CD4-positive, alpha-beta T cell treated with Interleukin-4 for 1 hour (primary cell): Measurements from ENCODE around the gene DLGAP1.

Source experiments
- DNase-seq, 2 donors: peaks; one replicate each; pipeline ENCODE4 v3.0.0-alpha.2; 2020 to 2022

DLGAP1 gene

DNA sequence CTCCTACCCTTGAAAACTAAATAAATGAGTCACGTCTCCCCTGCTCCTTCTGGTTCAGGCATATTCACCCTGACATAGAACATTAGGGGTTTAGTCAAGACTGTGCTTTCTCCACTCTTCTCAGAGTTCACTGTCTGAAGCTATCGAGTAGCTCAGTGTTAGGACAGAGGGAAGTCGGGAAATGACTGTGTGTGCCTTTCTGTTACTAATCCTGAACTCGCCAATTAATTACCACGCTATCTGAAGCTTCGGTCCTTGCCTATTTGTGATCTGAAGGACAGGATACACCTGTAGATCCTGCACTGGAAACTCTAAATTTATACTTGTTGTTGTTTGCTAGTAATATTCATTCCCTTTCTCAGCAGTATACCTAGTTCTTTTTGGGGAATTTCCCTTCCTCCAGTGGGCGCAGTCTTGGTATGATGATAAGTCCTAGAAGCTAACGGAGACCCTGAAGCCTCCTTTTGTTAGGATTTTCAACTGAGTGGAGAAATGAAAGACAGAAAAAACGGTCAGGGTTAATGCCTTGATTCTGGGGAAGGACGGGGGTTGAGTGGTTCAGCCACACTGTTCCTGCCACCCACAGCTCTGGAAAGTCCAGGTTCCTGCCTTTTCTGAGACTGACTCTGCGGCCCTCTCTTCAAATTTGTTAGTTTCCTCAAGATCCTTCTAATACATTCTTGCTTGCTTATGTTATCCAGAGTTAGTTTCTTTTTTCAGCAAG lies 218.0 kb downstream of the DLGAP1 start:
- no peak for DNase-seq

DNA sequence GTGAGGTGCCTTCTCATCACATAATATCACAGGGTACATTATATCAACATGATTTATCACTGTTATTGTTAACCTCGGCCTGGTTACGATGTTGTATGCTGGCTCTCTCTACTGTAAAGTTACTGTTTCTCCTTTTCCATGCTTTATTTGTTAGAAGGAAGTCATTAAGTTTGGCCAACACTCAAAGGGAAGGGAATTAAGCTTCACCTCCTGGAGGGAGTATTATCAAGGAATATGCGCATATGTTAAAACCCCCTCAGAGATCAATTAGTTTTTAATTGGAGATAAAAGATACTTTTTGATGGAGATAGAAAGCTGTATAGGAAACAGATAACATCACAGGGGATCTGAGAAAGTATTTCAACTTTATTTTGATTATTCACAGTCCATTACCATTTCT lies 221.6 kb downstream of the DLGAP1 start:
- no peak for DNase-seq

DNA sequence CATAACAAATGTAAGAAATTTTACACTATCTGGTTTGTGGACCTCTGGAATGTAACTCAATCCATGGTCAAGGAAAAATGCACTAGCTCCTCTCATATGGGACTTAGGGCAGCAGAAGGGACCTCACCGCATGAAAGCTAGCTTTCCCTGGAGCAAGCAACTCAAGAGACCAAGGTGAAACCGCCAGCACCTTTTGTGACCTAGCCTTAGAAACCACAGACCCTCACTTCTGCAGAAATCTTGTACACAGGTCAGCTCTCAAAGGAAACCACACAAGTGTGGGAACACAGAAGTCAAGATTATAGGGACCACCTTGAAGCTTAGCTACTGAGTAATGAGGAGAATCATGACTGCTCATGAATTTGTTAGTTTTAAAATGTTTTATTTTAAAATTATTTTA lies 222.5 kb downstream of the DLGAP1 start:
- no peak for DNase-seq

DNA sequence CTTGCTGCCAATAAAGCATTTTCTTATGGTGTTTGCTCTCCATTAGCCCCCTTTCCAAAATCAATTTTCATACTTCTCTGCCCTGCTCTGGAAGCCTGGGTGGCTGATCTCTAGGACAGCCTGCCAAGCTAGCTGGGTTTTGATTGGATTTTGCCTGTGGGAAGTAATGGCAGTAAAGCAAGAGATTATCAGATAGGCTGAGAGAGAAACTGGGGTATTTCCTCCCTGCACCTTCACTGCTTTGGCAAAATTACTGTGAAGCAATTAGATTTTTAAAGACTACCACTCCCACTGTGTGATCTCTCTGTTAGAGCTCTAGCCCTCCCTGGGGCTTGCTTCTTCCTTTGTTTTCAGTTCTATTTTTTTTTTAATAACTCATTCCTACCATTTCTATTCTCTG lies 223.8 kb downstream of the DLGAP1 start:
- DNase-seq, result no peak

DNA sequence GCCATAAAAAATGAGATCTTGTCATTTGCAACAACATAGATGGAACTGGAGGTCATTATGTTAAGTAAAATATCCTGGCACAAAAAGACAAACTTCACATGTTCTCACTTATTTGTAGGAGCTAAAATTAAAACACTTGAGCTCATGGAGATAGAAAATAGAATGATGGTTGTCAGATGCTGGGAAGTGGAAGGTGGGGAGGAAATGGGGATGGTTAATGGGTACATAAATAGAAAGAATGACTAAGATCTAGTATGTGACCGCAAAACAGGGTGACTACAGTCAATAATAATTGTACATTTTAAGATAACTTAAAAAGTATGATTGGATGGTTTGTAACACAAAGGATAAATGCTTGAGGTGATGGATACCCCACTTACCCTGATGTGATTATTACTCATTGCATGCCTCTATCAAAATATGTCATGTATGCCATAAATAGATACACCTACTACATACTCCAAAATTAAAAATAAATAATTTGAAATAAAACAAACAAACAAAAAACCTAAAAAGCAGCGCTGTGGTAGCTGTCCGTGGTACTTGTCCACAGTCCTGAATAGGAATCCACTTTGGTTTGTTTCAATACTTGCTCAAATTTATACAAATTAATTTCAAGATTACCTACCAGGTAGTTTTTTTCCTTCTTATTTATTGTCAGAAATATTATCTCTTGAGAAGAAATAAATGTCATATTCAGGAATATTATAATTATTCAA lies 224.5 kb downstream of the DLGAP1 start:
- DNase-seq, result no peak

DNA sequence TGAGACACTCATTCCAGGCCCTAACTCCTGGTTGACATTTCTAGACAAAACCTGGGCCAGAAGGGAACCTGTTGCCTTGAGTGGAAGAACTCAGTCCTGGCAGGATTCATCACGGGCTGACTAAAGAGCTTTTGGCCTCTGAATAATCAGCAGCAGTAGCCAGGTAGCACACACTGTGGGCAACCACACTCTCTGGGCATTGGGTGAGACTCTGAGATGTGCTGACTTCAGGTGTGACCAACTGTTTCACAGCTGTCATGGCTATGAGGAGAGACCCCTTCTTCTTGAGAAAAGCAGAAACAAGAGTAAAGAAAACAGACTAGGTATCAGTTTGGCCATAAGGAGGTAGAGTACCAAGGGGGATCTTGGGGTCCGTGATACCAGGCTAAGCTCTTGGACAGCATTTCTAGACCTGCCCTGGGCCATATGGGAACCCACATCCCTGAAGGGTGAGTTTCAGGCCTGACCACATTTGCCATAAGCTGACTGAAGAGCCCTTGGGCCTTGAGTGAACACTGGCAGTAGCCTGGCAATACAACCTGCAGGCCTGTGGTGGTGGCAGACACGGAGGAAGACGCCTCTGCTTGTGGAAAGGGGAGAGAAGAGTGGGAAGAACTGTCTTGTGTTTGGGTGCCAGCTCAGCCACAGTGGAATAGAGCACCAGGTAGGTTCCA lies 230.9 kb downstream of the DLGAP1 start:
- DNase-seq, result no peak

DNA sequence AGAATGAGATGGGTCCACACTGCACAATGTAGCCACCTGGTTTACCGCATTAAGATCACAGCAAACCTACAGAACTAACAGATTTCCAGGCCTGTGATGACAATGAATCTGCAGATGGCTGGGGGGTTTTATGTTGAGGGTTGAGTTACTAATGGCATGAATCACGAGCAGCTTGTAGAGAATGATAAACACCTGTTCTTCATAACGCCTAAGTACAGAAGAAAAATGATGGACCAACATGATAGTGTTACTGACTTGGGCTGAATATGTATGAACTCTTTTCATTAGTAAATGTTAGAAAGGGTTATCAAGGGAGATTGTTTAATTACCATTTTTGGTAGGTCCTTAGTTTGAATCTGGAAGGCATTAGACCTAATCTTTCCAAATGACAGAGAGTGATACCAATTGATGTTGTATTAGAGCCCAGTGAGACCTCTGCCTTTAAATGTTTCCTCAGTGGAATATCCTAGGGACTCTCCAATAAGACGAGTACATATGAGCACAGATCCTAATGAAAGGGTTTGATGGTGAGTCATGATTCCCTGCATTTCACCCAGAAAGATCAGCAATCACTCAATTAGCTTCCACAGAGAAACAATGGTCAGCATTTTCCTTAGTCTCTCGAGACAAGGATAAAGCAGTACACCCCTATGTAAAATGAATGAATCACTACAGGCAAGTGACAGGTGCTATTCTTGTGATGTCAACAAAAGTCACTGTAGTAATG lies 243.8 kb downstream of the DLGAP1 start:
- DNase-seq, result no peak

DNA sequence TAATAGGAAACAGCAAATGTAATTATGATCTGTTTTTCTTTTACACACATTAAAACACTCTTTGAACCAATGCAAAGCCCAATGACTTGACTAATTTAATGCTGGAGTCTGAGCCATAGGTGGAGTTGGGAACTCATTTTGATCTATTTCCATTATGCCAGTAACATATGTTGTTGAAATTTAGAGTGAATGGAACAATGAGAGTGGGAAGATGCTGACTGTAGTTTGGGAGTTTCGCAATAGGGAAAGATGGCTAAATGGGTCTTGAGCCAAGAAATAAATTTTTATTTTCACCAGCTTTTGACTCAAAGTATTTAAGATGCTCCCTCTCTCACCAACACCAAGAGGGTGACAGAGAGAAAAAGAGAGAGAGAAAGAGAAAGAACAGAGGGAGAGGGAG lies 246.7 kb downstream of the DLGAP1 start:
- DNase-seq, result no peak

DNA sequence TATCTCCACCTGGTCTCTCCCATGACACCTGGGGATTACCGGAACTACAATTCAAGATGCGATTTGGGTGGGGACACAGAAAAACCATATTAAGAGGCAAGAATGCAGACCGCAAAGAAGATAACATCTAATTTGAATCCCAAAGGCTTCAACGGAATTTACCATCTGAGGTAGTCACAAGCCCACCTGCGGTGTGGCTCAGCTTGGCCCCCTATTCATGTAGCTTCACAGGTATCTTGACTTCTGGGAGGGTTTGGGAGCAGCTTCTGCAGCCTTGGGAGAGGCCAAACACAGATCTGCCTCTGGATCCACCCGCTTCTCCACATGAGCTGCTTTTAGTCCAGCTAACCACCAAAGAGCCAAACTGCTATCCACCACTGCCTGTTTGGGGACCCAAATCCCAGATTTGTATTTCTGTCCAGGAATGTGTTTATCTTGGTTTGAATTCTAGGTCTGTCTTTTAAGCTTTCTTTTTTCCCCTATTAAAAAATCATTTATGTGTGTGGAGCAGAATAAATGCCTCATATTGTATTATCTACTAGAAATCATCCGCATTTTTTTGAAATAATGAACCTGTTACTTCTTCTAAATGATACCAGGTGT lies 247.6 kb downstream of the DLGAP1 start:
- no peak for DNase-seq

DNA sequence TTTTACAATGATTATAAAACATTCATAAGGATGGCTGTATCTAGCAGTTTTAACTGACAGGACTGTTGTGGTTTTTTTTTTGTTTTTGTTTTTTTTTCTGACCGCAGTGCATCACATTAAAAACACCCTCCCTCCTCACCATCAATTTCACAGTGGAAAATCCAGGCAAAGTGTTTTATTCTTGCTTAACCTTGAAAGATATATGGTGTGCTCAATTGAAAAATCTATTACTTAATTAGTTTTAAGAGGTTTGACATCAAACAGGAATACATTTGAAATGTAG lies 250.7 kb downstream of the DLGAP1 start:
- DNase-seq, result no peak

DNA sequence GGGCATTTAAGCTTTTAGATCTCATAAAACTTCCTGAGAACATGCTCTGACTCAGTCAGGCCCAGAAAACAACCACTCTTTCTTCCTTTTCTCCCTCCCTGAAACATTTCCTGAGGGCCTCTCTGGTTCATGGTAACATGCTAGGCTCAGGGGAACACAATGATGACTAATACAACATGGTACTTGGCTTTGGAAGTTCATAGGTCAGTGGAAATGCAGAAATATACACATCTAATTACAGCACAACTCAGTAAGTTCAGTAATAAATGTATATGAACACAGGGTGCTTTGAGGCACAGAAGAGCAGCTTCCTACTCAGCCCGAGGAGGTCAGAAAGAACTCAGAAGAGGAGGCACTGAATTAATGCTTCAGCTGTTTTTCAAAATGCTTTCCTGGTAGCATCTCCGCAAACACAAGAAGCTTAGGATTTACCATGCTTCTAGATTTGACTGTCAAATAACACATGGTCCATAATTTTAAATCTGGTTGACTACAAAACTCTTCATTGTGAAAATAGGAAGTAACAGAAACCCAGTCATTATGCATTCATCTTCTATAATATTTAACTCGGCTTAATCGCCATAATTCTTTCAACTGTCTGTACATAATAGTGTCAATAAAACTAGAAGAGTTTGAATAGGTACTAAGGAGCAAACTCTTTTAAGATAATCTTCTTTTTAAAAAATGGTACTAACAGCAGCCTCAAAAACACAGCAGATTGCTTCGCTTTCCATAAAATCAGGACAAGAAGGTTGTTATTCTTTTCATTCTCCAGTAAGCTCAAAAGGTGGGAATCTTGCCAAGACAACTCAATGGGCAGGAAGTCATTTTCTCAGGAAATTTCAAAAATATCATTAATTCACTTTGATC lies 251.3 kb downstream of the DLGAP1 start:
- DNase-seq, result no peak

DNA sequence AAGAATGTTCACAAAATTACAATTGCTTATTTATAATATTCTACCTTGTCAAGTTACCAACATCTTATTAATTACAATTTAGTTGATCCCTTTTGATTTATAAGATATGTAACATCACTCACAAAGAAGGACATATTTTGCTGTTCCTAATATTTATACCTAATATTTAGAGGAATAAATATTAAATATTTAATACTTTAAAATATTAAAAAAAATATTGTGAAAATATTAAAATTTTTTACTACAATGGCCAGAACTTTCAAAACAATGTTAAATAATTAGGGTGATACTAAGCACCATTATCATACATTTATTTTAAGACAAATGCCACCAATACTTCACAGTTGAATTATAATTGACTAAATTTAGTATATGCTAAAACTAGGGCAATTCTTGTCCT lies 254.7 kb downstream of the DLGAP1 start:
- DNase-seq, result no peak

DNA sequence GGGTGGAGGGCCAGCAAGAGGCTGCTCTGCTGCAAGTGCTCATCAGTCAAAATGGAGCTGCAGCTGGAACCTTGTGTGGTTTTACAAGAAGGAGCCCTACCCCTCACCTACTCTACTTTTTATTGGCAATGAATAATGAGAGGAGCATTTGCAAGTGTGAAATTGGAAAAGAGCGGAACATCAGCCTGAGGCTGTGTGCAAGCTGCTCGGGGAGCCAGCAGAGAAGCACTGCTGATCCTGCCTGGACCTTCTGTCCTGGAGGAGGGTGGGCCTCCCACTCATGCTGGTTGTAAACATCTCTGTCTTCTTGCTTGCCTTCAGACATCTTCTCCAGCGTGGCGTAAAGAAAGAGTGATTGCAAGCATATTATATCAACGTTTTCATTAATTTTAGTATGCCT lies 256.2 kb downstream of the DLGAP1 start:
- DNase-seq, result no peak

DNA sequence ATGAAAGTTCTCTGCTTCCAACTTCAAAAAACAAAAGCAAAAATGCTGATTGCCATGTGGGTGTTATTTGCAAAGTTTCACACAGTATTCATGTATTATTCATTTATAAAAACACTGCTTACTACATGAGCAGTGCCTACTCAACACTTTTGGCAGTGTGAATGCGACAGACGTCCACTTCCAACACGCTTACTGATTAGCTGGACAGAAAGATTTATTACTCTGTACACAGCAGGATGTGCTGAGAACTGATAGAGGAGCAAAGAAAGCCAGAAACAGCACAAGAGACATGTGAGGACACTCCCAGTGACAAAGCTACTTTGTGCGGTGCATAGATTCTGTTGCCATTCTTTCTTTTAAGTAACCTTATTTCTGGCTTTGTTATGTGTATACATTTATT lies 258.8 kb downstream of the DLGAP1 start:
- no peak for DNase-seq

DNA sequence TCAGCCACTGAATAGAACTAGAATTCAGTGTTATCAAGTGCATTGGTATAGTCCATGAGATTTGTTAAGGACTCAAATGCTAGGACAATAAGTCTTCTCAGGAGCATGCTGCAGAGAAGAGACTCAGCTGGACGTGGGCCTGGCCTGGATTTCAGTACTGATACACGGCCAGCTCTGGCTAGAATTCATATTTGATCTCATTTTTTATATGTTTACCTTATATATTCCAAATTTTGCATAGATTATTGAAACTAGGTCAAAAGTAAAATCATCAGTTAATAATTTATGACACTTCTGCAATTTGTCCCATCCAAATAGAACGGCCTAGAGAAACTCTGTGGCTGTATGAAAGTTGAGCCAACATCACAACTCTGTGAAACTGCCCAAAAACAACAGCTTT lies 262.0 kb downstream of the DLGAP1 start:
- DNase-seq, result no peak

DNA sequence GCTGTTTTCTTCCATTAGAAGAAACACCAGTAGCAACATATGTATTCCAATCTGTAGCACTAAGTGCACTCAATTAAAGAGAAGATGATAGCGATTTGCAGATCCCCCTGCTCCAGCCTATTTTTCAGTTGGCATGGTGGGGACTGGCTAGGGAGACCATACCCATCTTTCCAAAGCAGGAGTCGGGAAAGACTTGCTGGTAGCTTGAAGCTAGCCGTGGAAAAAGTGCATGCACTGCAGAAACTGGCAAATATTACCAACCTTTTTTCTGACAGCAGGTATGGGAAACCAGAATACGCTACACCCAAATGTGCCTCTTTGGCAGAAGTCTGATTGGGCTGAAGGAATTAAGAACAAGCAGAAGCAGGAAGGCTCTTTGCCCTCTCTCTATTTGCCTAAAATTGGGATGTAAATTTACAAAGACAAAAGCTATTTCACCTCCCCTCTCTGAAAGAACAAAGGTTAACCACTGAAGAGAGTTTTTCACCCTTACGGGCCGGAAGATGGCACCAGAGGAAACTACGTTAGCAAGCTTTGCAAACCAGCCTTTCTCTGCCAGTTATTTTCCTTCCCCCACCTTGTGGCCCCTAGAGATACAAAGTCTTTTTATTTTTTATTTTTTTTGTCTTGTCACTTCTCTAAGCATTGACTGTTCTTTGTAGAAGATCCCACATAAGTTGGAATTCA lies 273.1 kb downstream of the DLGAP1 start:
- DNase-seq, result no peak

DNA sequence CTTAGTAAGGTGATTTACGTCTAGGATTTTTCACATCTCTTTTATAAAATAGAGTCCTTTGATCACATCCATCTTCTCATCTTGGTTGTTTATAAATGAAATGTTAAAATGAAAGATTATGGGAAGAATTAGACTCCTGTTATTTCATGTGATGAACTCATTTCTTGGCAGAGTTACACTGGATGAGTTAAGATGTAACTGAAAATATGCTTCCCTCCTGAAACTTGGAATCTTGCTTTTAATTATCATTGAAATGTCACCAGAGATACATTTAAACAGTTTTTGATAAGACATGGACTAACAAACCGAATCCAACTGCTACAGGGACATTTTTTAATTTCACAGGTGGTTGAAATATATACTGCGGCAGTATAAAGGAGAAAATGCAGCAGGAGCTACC lies 274.0 kb downstream of the DLGAP1 start:
- no peak for DNase-seq

DNA sequence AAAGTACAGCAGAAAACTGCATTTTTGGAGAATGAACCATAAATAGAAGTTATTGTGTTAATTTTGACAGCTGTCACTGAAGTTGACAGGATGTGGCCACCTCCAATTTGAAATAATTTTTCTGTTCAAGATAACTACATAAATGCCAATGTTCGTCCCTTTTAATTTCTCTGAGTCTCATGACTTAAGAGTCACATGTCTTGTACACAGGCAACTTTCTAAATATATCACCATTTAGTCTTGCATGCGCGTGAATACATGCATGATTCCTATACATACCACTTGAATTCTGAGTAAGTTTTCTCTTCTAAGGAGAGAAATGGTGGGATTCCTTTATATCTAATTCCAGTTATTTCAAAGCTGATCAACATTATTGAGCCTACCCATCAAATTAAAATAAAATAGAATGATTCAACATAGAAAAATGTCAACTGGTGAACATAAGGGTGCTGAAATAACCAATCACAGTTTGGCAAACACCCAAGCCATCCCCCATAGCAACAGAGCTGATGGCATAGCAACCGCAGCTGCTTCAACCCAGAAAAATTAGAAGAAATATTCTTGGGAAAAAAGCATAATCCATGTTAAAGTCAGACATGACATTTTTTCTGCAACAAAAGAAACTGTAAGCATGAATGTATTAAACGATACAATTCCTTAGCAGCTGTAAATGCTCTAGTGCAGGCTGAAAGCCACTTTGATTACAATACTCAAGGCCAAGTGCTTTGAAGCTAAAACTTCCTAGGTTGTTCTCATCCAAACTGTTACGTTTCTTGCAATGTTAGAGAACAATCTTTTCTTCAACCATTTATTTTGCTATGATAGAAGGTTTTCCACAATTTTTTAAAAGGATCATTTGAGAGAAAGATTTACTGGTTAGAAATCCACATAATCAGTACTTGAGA lies 282.7 kb downstream of the DLGAP1 start:
- DNase-seq, result no peak

DNA sequence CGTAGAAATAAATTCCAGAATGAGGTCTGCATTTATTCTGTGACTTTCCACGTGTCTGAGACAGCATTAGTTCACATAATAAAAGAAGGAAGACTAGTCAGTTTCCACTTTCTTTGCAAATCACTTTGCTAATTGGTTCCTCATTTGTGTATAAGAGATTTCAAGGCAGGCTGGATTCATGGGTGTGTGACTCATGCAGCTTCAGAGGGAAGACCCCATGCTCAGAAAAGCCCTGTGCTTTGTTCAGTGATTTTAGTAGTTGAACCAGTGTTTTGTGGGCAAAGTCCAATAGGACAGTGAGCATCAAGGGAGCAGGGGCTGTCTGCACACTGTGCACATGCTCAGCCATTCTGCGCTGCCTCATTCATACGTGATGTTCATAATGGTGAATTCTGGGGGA lies 297.8 kb downstream of the DLGAP1 start:
- no peak for DNase-seq

DNA sequence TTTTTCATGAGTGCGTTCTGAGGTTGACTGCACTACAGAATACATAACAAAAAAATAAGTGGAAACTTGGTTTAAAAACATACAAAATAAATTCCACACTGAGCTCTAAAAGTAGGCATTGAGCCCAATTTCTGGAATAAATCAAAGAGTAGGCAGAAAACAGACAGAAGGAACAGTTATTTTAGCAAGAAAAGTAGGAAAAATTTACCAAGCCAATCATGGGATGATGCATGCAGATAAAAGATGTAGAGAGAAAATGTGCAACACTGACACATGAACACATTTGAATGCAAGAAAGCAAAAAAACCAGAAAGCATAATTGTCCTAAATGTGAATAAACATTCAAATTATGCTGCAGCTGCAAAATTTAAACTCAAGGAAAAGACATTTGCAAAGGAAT lies 308.3 kb downstream of the DLGAP1 start:
- DNase-seq, result no peak

DNA sequence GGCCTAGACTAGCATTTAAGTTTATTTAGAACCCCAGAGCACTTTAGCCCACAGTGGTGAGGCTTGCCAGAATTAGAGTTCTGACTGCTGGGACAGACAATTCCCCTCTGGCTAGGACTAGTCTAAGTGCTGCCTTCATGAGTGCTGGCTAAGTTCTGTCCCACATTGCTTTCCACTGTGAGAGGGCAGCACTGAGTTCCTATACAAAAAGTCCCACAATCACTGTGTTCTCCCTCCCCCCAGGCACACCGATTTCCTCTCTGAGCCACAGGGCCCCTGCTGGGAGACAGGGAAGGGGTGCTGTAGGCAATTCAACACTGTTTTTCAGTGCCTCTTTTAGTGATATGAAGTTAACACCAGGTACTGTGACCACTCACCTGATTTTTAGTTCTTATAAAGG lies 310.9 kb downstream of the DLGAP1 start:
- no peak for DNase-seq
